Hepatocyte (in vitro differentiated cells): Measurements from ENCODE around the gene ADAP1. TPM values are rescaled to one million over a fixed set of nuclear protein-coding genes. Genes with fewer than 3 reads are reported as not detected.

Experiments
- DNase-seq: peaks from one replicate; pipeline ENCODE4 v3.0.0-alpha.2; 2016; ENCODE audit warnings: low spot score
- H2AFZ ChIP-seq: fragments of 200-600 bp; sonication (generic); 2 replicates; pipeline ENCODE4 v1.6.0; 2016; ENCODE audit warnings: antibody characterized with exemption, mild to moderate bottlenecking
- H3K27ac ChIP-seq: fragments of 200-600 bp; sonication (generic); 2 replicates; pipeline ENCODE4 v1.5.1; 2016; ENCODE audit warnings: mild to moderate bottlenecking
- H3K27me3 ChIP-seq: fragments of 200-600 bp; sonication (generic); 2 replicates; pipeline ENCODE4 v1.6.1; 2016
- H3K36me3 ChIP-seq: fragments of 200-600 bp; sonication (generic); replicated peaks from 2 replicates; pipeline ENCODE4 v1.5.1; 2016; ENCODE audit warnings: low read depth; ENCODE audit not compliant: insufficient read depth
- H3K4me1 ChIP-seq: fragments of 200-600 bp; sonication (generic); 2 replicates; pipeline ENCODE4 v1.5.1; 2016; ENCODE audit warnings: mild to moderate bottlenecking, moderate library complexity; ENCODE audit not compliant: insufficient read depth
- H3K4me2 ChIP-seq: fragments of 200-600 bp; sonication (generic); 2 replicates; pipeline ENCODE4 v1.6.0; 2016
- H3K4me3 ChIP-seq: fragments of 200-600 bp; sonication (generic); 2 replicates; pipeline ENCODE4 v1.5.1; 2016; ENCODE audit warnings: mild to moderate bottlenecking
- H3K79me2 ChIP-seq: fragments of 200-600 bp; sonication (generic); 2 replicates; pipeline ENCODE4 v1.6.0; 2017; ENCODE audit warnings: mild to moderate bottlenecking
- H3K9me2 ChIP-seq: fragments of 200-600 bp; sonication (generic); replicated peaks from 2 replicates; pipeline ENCODE4 v1.6.0; 2017; ENCODE audit warnings: mild to moderate bottlenecking; ENCODE audit not compliant: insufficient read depth
- H3K9me3 ChIP-seq: fragments of 200-600 bp; sonication (generic); 2 replicates; pipeline ENCODE4 v1.5.1; 2016; ENCODE audit warnings: low read depth, mild to moderate bottlenecking
- H4K20me1 ChIP-seq: fragments of 200-600 bp; sonication (generic); 2 replicates; pipeline ENCODE4 v1.6.0; 2016; ENCODE audit warnings: mild to moderate bottlenecking; ENCODE audit not compliant: insufficient read depth, poor library complexity, severe bottlenecking
- CTCF ChIP-seq: fragments of 200-600 bp; sonication (generic); IDR thresholded peaks from 2 replicates; pipeline ENCODE4 v1.5.1; 2016; ENCODE audit warnings: antibody characterized with exemption, mild to moderate bottlenecking; ENCODE audit not compliant: poor library complexity
- EZH2 ChIP-seq: fragments of 200-600 bp; sonication (generic); IDR thresholded peaks from 2 replicates; pipeline ENCODE4 v1.6.1; 2016; ENCODE audit warnings: antibody characterized with exemption, mild to moderate bottlenecking, borderline replicate concordance
- EZH2phosphoT487 ChIP-seq: fragments of 200-600 bp; sonication (generic); IDR thresholded peaks from one replicate; pipeline ENCODE4 v1.6.1; 2018; ENCODE audit warnings: antibody characterized with exemption, mild to moderate bottlenecking, low read depth, moderate library complexity; ENCODE audit not compliant: unreplicated experiment, severe bottlenecking
- WGBS: methylation state at CpG from one replicate; pipeline ENCODE4 v1.1.6; 2016; ENCODE audit warnings: low lambda C conversion rate; ENCODE audit errors: missing lambda C conversion rate; 5-methylcytosine and 5-hydroxymethylcytosine counted together
- polyA plus RNA-seq: library from polyadenylated mRNA; unstranded; fragments of >200 nt; fragmentation: Nextera tagmentation; extraction: Ambion mirVana; gene quantifications from 2 replicates; pipeline ENCODE4 v1.2.1, GENCODE V29; 2016
- total RNA-seq: library from RNA; depleted of rRNA; stranded (reverse); fragments of >200 nt; gene quantifications from 2 replicates; pipeline ENCODE4 v1.2.3, GENCODE V29; 2014

The ADAP1 gene
- total and polyA plus RNA-seq, 2 experiments from 2014 or later, result 25.6 to 35.7 TPM

GRCh38 chr7:929311-929711, 25.2 kb downstream of the ADAP1 start:
- no peaks in the 10 kb centered on the region for H3K9me2 ChIP-seq
- H3K27ac ChIP-seq, result no peak overlapping the region
- 91% methylated on average over 14 of the region's 14 CpGs for WGBS

GRCh38 chr7:927031-927671, 27.3 kb downstream of the ADAP1 start:
- Histone ChIP-seq H3K9me3 (no peaks in the 10 kb centered on the region), H3K9me2 (no peaks in the 10 kb centered on the region), H3K79me2 (no peaks in the 10 kb centered on the region), H3K36me3 (no peaks in the 10 kb centered on the region), H3K27ac (peak overlapping the region; percentile 87), H3K4me3 (no peak overlapping the region), H3K27me3 (no peaks in the 10 kb centered on the region), H4K20me1 (no peaks in the 10 kb centered on the region), H2AFZ (no peak overlapping the region), H3K4me1 (peaks cover 18% of the 10 kb centered on the region), H3K4me2 (peak overlapping the region; percentile 11)
- no peak for DNase-seq
- TF ChIP-seq EZH2 (no peak), EZH2phosphoT487 (no peak), CTCF (no peak)
- 81% methylated on average over 21 of the region's 21 CpGs for WGBS

More at GRCh38 chr7:929311-929711, 25.2 kb downstream of the ADAP1 start:
- Histone ChIP-seq H3K79me2 (no peaks in the 10 kb centered on the region), H3K27me3 (no peaks in the 10 kb centered on the region), H2AFZ (no peak overlapping the region), H3K4me3 (no peak overlapping the region), H3K36me3 (no peaks in the 10 kb centered on the region), H3K4me2 (no peak overlapping the region), H3K9me3 (no peaks in the 10 kb centered on the region), H4K20me1 (no peaks in the 10 kb centered on the region), H3K4me1 (peaks cover 10% of the 10 kb centered on the region)
- no peak for TF ChIP-seq CTCF
- no peak for TF ChIP-seq EZH2phosphoT487
- no peak for TF ChIP-seq EZH2
- no peak for DNase-seq

GRCh38 chr7:926061-927030, 28.1 kb downstream of the ADAP1 start:
- Histone ChIP-seq H2AFZ (no peak overlapping the region), H3K79me2 (no peaks in the 10 kb centered on the region), H3K4me3 (no peak overlapping the region), H3K27me3 (no peaks in the 10 kb centered on the region), H3K4me1 (peaks cover 18% of the 10 kb centered on the region), H3K9me3 (no peaks in the 10 kb centered on the region), H3K9me2 (no peaks in the 10 kb centered on the region), H3K4me2 (peak overlapping the region; percentile 11), H3K27ac (peak overlapping the region; percentile 87), H4K20me1 (no peaks in the 10 kb centered on the region), H3K36me3 (no peaks in the 10 kb centered on the region)
- DNase-seq, result peak; percentile 74
- 81% methylated on average over 28 of the region's 47 CpGs for WGBS
- no peak for TF ChIP-seq EZH2
- no peak for TF ChIP-seq CTCF
- TF ChIP-seq EZH2phosphoT487, result no peak
